Colonic mucosa (tissue), 4 donors: ENCODE data around the gene GET3. TPM values are rescaled to one million over a fixed set of nuclear protein-coding genes. Genes with fewer than 3 reads are reported as not detected.

ENCODE experiments used
- DNase-seq: peaks from one replicate; pipeline ENCODE4 v3.0.0-alpha.2; 2020
- H3K27ac ChIP-seq: fragments of 200-600 bp; one replicate; pipeline ENCODE4 v1.8.0; 2021
- H3K27me3 ChIP-seq: fragments of 200-600 bp; one replicate; pipeline ENCODE4 v1.8.0; 2021
- H3K36me3 ChIP-seq: fragments of 200-600 bp; one replicate; pipeline ENCODE4 v1.8.0; 2021
- H3K4me1 ChIP-seq: fragments of 200-600 bp; one replicate; pipeline ENCODE4 v1.8.0; 2021; ENCODE audit warnings: mild to moderate bottlenecking
- H3K4me3 ChIP-seq: fragments of 200-600 bp; one replicate; pipeline ENCODE4 v1.8.0; 2021
- H3K9ac ChIP-seq, 2 donors: one replicate each; pipeline ENCODE4 v1.7.0; 2013; ENCODE audit warnings: control low read depth in 2 of 2, low read depth in 2 of 2, low read length in 2 of 2
- H3K9me3 ChIP-seq: fragments of 200-600 bp; one replicate; pipeline ENCODE4 v1.8.0; 2021
- intact Hi-C: fragments of 100-400 bp; cut with DNase I; formaldehyde crosslinking; loops from one replicate; pipeline ENCODE4 v1.14.1; 2022
- total RNA-seq, 2 donors: library from RNA; stranded (reverse); fragmentation: NEBNext Ultra II Directional in 1 of 2; extraction: Animal tissue kit (Norgen Biotek cat#: 25700) in 1 of 2; gene quantifications; one replicate each; pipeline ENCODE4 v1.2.1, GENCODE V29; 2021
- TF ChIP-seq, protein P1 (sequence below): fragments of 200-600 bp; IDR thresholded peaks from one replicate; pipeline ENCODE4 v1.8.0; 2022; ENCODE audit warnings: antibody characterized with exemption, mild to moderate bottlenecking
- donor health status: healthy.
- donor health status: DM: no; HTN: no; CAD: no.
- donor health status: DM: no; HTN: no; CAD: no.

The GET3 gene
- total RNA-seq, 2 donors from 2014 or later: 53.6 to 77.2 TPM

DNA sequence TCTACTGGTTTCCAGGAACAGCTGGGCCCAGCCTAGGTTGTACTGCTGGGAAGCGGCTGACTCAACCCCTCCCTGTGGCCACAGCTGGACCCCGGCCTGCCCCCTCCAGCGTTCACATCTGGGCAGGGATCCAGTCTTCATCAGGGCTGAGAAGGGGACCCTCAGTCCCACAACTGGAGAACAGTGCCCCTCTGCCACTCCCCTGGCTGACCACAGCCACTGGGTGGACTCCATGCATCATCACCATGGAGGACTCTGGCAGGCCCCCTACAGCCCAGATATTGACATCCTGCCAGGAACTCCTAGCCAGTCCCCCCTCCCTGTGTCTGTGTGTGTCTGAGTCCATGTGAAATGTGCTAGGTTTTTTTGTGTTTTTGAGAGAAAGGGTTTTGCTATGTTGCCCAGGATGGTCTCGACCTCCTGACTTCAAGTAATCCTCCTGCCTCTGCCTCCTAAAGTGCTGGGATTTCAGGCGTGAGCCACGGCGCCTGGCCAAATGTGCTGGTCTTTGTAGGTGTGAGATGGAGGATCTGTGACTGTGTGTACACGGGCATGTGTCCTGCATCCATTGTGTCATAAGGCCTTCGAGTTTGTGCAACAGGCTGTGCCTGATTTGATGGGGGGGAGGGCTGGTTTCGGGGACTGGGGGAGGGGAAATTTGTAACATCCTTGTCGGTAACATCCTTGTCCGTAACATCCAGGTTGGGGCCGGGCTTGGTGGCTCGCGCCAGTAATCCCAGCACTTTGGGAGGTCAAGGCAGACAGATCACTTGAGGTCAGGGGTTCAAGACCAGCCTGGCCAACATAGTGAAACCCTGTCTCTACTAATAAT is 42.1 kb downstream of the GET3 start:
- Histone ChIP-seq H3K27ac (peak overlapping the region; percentile 91), H3K9ac (peak overlapping the region; percentile 84 to 93), H3K9me3 (no peaks in the 10 kb centered on the region), H3K4me3 (no peak overlapping the region), H3K36me3 (no peaks in the 10 kb centered on the region), H3K27me3 (no peaks in the 10 kb centered on the region), H3K4me1 (peaks cover 16% of the 10 kb centered on the region)
- TF ChIP-seq, protein P1, sequence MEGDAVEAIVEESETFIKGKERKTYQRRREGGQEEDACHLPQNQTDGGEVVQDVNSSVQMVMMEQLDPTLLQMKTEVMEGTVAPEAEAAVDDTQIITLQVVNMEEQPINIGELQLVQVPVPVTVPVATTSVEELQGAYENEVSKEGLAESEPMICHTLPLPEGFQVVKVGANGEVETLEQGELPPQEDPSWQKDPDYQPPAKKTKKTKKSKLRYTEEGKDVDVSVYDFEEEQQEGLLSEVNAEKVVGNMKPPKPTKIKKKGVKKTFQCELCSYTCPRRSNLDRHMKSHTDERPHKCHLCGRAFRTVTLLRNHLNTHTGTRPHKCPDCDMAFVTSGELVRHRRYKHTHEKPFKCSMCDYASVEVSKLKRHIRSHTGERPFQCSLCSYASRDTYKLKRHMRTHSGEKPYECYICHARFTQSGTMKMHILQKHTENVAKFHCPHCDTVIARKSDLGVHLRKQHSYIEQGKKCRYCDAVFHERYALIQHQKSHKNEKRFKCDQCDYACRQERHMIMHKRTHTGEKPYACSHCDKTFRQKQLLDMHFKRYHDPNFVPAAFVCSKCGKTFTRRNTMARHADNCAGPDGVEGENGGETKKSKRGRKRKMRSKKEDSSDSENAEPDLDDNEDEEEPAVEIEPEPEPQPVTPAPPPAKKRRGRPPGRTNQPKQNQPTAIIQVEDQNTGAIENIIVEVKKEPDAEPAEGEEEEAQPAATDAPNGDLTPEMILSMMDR: no peak
- intact Hi-C loops: no loop called here
- peak; percentile 51 for DNase-seq

- H3K4me1 ChIP-seq: peaks cover 31% of the 10 kb centered on the region
- intact Hi-C loops: no loop called here
- TF ChIP-seq, protein P1: no peak
- H3K4me3 ChIP-seq: peak overlapping the region; percentile 42
- H3K36me3 ChIP-seq: no peaks in the 10 kb centered on the region
- H3K9ac ChIP-seq: peak overlapping the region; percentile 41 to 65
- no peaks in the 10 kb centered on the region for H3K9me3 ChIP-seq
- no peaks in the 10 kb centered on the region for H3K27me3 ChIP-seq
- H3K27ac ChIP-seq: peak overlapping the region; percentile 100
- no peak for DNase-seq
Measured at GRCh38 chr19:12782174-12782423, 44.8 kb downstream of the GET3 start.

DNA sequence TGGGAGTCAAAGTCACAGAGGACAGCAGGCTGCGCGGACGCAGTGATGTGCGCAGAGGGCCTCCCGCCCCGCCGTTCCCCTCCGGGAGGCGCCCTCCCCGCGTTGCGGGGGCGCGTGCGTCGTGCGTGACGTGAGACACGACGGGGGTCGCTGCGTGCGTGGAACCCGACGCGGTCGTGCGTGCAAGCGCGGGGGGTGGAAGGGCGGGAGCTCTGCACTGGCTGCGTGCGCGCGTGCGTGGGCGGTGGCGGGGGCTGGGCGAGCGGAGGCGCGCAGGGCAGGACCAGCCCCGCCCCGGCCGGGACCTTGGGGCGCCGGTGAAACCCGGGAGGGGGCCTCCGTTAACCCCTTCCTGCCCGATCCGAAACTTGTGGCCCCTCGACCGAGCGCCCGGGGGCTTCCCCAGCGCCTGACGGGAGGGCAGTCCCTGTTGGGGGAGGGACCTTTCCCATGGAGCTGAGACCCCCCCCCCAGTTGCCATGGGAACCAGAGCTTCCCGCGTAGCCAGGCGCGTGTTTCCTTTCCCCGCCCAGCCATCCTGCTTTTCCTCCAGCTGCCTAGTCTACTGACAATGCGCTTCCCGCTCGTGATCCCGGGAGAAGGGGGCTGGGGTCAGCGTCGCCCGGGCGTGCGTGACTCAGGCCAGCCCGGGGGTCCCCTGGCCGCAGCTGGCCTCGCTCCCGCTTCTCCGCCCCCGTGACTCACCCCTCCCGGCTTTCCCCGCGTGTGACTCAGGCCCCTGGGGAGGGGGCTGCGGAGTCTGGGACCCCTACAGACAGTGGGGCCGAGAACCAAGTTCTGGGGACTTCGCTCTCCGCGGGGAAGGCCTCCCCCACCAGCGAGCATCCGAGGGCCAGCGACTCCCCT is 45.4 kb downstream of the GET3 start:
- TF ChIP-seq, protein P1: no peak
- peak overlapping the region; percentile 41 to 65 for H3K9ac ChIP-seq
- H3K27me3 ChIP-seq: no peaks in the 10 kb centered on the region
- intact Hi-C loops: no loop called here
- H3K27ac ChIP-seq: peak overlapping the region; percentile 100
- H3K4me1 ChIP-seq: peaks cover 32% of the 10 kb centered on the region
- peak overlapping the region; percentile 42 for H3K4me3 ChIP-seq
- no peaks in the 10 kb centered on the region for H3K9me3 ChIP-seq
- H3K36me3 ChIP-seq: no peaks in the 10 kb centered on the region
- peak; percentile 84 for DNase-seq

GRCh38 chr19:12783291-12783848 is 46.1 kb downstream of the GET3 start:
- Histone ChIP-seq H3K27ac (peak overlapping the region; percentile 100), H3K9me3 (no peaks in the 10 kb centered on the region), H3K9ac (peak overlapping the region; percentile 41 to 65), H3K27me3 (no peaks in the 10 kb centered on the region), H3K4me3 (peak overlapping the region; percentile 42), H3K4me1 (peaks cover 32% of the 10 kb centered on the region), H3K36me3 (no peaks in the 10 kb centered on the region)
- intact Hi-C loops: no loop called here
- TF ChIP-seq, protein P1: no peak
- DNase-seq: no peak

- no peaks in the 10 kb centered on the region for H3K27me3 ChIP-seq
- intact Hi-C loops: no loop called here
- TF ChIP-seq, protein P1: no peak
- no peaks in the 10 kb centered on the region for H3K9me3 ChIP-seq
- peaks cover 35% of the 10 kb centered on the region for H3K4me1 ChIP-seq
- no peak overlapping the region for H3K4me3 ChIP-seq
- peak overlapping the region; percentile 41 to 52 for H3K9ac ChIP-seq
- H3K36me3 ChIP-seq: no peaks in the 10 kb centered on the region
- peak overlapping the region; percentile 100 for H3K27ac ChIP-seq
- DNase-seq: peak; percentile 71
Measured at GRCh38 chr19:12783849-12784393, 46.6 kb downstream of the GET3 start.
